Measurements from ENCODE around the gene PRSS53. TPM values are rescaled to one million over a fixed set of nuclear protein-coding genes. Genes with fewer than 3 reads are reported as not detected.

PRSS53 gene
- total RNA-seq, 1 experiment from 2014 or later, result 2.8 TPM

- Mint-ChIP-seq H3K27me3 (ENCODE audit: low read depth) (no peaks in the 10 kb centered on the region), H3K27ac (no peak overlapping the region), H3K9me3 (no peaks in the 10 kb centered on the region), H3K4me3 (no peak overlapping the region; a peak in 1 of 5 replicates), H3K4me1 (peaks cover 0 to 3% of the 10 kb centered on the region in 2 experiments; a peak in 1 of 4 replicates), H3K36me3 (ENCODE audit: insufficient read depth in 1 of 3, low read depth in 3 of 3) (peaks cover 31 to 62% (median 59%) of the 10 kb centered on the region in 3 experiments; a peak in 6 of 7 replicates)
- H4K8ac ChIP-seq (replicated peaks; ENCODE audit: insufficient read length, low read depth, low read length), result no peak overlapping the region
- H3K4ac ChIP-seq (ENCODE audit: low read depth, low read length), result no peak overlapping the region
- H4K5ac ChIP-seq (ENCODE audit: insufficient read length, low read depth, low read length), result no peak overlapping the region
- H3K27me3 ChIP-seq (ENCODE audit: insufficient read depth, low read length), result no peaks in the 10 kb centered on the region
- no peak overlapping the region for H3K14ac ChIP-seq (ENCODE audit: insufficient read depth, low read length)
- no peak overlapping the region for H2BK120ac ChIP-seq (ENCODE audit: low read depth, low read length, poor library complexity, severe bottlenecking)
- no peaks in the 10 kb centered on the region for H3K9me3 ChIP-seq (ENCODE audit: control insufficient read depth, low read depth, low read length)
- H3K56ac ChIP-seq (ENCODE audit: insufficient read length, low read depth, low read length), result no peak overlapping the region
- no peak overlapping the region for H3K27ac ChIP-seq (ENCODE audit: insufficient read length, low read depth, low read length)
- H4K20me1 ChIP-seq (ENCODE audit: control insufficient read depth, insufficient read depth, insufficient read length), result peaks cover 4% of the 10 kb centered on the region
- H2BK15ac ChIP-seq (ENCODE audit: low read depth, low read length), result no peak overlapping the region
- no peaks in the 10 kb centered on the region for H3K23me2 ChIP-seq (ENCODE audit: insufficient read length, low read depth, low read length, poor library complexity, severe bottlenecking)
- DNase-seq, result no peak
- no peak overlapping the region for H3T11ph ChIP-seq (ENCODE audit: low read length)
- WGBS (ENCODE audit: extremely low coverage, insufficient read length, low lambda C conversion rate), result no CpG with 5 or more reads among the region's 13 CpGs
- H2BK5ac ChIP-seq (ENCODE audit: insufficient read length, low read length), result no peak overlapping the region
- H3K23ac ChIP-seq (ENCODE audit: insufficient read length, low read depth, low read length), result no peak overlapping the region
- H2AFZ ChIP-seq (ENCODE audit: low read length), result no peak overlapping the region
- no peak overlapping the region for H2BK12ac ChIP-seq (ENCODE audit: insufficient read length, low read depth, low read length)
- TF ChIP-seq CTCF (conservative IDR thresholded peaks at IDR 0.05), result no peak
- no peak overlapping the region for H3K9ac ChIP-seq (ENCODE audit: extremely low read depth, insufficient read length, low read length)
- H3K4me2 ChIP-seq (ENCODE audit: insufficient read depth, insufficient read length, low read length), result no peak overlapping the region
- H2BK20ac ChIP-seq (ENCODE audit: low read depth, low read length, poor library complexity, severe bottlenecking), result no peak overlapping the region
- no peaks in the 10 kb centered on the region for H3K79me1 ChIP-seq (ENCODE audit: insufficient read depth, low read depth, low read length, poor library complexity, severe bottlenecking)
- H2AK5ac ChIP-seq (ENCODE audit: insufficient read length, low read length), result no peak overlapping the region
- no peaks in the 10 kb centered on the region for H3K4me1 ChIP-seq (ENCODE audit: insufficient read depth, low read length)
- no peak overlapping the region for H4K91ac ChIP-seq (ENCODE audit: insufficient read length, low read depth, low read length)
- H3K79me2 ChIP-seq (ENCODE audit: insufficient read depth, low read length), result peaks cover 1% of the 10 kb centered on the region; the same call in 1 of the 2 replicates
- no peak overlapping the region for H3K18ac ChIP-seq (ENCODE audit: insufficient read length, low read depth, low read length)
Measured at GRCh38 chr16:31080756-31081419, 7.9 kb downstream of the PRSS53 start.

Measured in H9 (cell line).